ENCODE data around the gene ASIC2.

The ASIC2 gene

DNA sequence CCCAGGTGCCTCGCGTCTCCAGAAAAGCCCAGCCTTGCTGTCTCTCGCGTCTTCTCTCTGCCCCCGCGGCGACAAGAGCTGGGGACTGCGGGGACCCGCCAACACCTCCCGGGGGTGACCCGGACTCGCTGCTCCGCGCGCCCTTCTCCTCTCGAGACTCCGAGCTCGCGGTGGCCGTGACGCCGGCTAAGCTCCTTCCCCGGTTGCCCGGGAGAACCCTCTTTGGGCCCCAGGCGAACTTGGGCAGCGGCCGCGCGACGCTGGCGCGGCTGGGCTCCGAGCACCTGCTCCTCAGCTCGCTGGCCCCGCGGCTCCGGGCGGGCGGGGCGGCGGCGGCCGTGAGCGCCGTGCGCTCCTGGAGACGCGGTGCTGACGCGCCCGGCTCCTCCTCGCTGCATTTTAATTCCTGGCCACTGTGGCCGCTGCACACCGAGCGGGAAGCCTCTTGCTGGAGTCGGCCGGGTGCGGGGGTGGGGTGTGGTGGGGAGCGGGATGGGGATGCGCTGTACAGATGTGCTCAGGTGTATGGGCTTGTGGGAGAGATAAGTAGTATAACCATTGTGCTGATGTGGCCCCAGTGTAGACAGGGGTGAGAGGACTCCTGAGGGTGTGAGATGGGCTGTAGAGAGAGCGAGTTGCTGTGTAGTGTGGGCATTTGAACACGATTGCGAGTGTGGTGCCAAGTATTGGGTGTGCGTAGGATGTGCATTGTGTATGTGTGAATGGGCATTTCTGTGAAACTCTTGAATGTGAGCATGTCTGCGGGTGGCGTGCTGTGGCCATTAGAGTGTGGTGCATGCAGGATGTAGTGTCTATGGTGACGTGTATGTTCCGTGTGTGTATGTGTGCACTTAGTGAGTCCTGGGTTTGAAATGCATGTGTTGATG lies at the start of gene ASIC2:
Gene ASIC2, minus strand, starts transcription at position 315 of the 887 bp plus-strand sequence.
- peak; percentile 10 for DNase-seq (ENCODE audit: low read depth, low spot score)
- H3K27ac ChIP-seq = no peak within 1 kb of the TSS

DNA sequence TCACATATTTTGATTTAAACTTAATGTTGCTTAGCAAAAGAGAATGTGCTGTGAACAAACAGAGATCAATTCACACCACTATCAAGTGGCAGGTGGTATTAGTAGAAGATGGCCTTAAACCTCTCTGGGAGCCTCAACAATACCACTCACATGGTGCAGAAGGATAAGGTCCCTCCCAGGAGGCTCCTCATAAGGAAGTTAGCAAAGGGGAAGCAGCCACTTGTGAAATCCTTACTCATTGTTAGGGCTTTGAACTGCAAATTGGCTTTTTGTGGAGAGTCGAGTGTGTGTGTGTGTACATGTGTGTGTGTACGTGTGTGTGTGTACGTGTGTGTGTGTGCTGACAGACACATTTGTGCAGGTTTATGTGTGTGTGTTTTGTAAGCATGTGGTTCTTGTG lies 48.9 kb upstream of the ASIC2 start:
- H3K27ac ChIP-seq = no peak overlapping the region

DNA sequence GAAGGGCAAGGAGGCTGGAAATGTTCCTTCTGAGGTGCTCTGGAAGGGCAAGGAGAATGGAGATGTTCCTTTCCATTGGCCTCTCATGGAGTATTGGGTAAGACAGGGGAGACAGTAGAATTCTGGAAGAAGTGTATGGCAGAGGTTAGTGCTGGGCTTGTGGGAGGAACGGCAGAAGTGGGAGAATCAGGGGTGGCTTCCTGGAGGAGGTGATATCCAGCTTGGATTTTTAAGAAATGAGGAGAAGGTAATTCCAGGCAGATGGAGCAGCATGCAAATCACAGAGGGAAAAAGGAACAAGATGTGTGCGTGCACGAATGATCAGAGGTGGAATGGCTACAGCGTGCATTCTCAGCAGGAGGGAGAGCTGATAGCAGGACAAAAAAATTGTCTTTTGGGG lies 45.1 kb upstream of the ASIC2 start:
- no peak for DNase-seq (ENCODE audit: low read depth, low spot score)
- H3K27ac ChIP-seq = no peak overlapping the region

More for the DNA sequence above, 48.9 kb upstream of the ASIC2 start:
- DNase-seq (ENCODE audit: low read depth, low spot score) = no peak

GRCh38 chr17:33335491-33336173 lies 42.5 kb upstream of the ASIC2 start:
- H3K27ac ChIP-seq = no peak overlapping the region

DNA sequence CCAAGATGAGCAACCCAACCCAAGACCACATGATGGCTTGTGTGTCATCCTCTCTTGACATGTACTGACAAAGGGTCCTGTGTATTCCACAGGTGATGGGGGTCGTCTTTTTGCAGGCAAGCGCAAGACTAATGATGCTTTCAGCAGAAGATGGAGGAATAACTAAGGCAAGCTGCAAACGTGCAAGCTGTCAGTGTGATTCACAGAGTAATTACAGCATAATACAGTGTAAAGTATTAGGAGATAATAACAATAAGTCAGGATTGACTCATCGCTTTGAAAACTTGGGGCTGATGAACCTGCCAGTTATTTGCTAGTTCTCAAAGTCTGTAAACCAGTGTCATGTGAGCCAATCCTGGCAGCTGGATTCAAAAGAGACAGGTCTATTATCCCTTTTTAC lies 41.6 kb upstream of the ASIC2 start:
- no peak for DNase-seq (ENCODE audit: low read depth, low spot score)
- H3K27ac ChIP-seq = no peak overlapping the region

More at GRCh38 chr17:33335491-33336173, 42.5 kb upstream of the ASIC2 start:
- DNase-seq (ENCODE audit: low read depth, low spot score) = no peak

- DNase-seq (ENCODE audit: low read depth, low spot score) = no peak
- no peak overlapping the region for H3K27ac ChIP-seq
These were observed 37.8 kb upstream of the ASIC2 start for GRCh38 chr17:33330877-33331276.

DNA sequence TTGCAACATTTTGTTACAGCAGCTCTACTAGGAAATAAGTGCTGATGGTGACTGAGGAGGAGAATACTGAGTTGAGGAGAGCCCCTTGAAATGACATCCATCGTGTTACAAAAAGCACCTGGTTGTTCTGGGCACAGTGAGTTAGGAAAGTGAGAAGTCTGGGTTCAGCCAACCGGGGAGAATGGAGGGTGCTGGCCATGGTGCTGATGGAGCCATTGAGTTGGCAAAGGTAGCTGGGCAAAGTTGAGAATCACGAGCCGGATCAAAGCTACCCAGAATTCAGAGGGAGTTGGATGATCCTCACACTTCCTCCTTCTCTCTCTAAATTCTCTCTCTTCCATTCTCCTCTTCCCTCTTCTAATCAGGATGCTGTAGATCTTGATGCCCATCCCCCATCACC lies 35.0 kb upstream of the ASIC2 start:
- H3K27ac ChIP-seq = no peak overlapping the region
- no peak for DNase-seq (ENCODE audit: low read depth, low spot score)

DNA sequence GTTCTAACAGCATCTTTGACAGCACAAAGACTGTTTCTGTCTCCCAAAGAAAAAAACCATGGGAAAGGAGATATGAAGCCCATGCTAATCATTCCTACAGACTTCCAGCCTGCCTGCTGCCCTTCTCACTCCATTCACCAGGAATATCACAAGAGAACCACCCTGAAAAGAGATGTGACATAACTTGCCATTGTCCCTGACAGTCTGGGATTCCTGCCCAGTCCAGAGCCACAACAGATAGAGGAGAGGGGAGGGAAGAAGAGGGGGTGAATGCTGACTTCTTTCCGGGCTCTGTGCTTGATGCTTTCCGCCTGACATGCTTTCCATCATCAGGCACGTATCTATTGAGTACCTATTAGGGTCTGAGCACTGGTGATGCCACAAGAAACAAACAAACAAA lies 31.6 kb upstream of the ASIC2 start:
- no peak for DNase-seq (ENCODE audit: low read depth, low spot score)

GRCh38 chr17:33322063-33322462 lies 29.0 kb upstream of the ASIC2 start:
- no peak for DNase-seq (ENCODE audit: low read depth, low spot score)
- H3K27ac ChIP-seq = no peak overlapping the region

More for the DNA sequence above, 31.6 kb upstream of the ASIC2 start:
- H3K27ac ChIP-seq = no peak overlapping the region

GRCh38 chr17:33318241-33318640 lies 25.1 kb upstream of the ASIC2 start:
- no peak for DNase-seq (ENCODE audit: low read depth, low spot score)
- H3K27ac ChIP-seq = no peak overlapping the region

- H3K27ac ChIP-seq = no peak overlapping the region
- DNase-seq (ENCODE audit: low read depth, low spot score) = no peak
These were observed 23.7 kb upstream of the ASIC2 start for GRCh38 chr17:33316746-33317145.

DNA sequence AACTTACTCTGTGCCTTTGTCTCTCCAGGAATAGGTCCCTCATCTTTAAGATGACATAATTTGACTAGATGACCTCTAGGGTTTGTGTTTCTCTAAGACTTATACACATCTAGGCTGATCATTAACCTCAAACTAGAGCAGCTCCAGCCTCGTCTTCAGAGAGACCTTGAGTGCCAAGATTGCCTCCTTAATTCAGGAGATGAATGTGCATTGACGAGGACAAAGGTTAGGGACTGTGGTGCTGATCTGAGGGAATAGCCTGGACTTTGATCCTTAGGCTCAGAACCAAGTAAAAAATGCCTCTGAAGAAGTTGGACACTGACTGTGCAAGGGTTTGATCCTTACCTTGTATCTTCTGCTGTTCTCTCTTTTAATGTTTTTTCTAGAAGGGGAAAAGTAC lies 17.2 kb upstream of the ASIC2 start:
- no peak overlapping the region for H3K27ac ChIP-seq
- DNase-seq (ENCODE audit: low read depth, low spot score) = no peak

DNA sequence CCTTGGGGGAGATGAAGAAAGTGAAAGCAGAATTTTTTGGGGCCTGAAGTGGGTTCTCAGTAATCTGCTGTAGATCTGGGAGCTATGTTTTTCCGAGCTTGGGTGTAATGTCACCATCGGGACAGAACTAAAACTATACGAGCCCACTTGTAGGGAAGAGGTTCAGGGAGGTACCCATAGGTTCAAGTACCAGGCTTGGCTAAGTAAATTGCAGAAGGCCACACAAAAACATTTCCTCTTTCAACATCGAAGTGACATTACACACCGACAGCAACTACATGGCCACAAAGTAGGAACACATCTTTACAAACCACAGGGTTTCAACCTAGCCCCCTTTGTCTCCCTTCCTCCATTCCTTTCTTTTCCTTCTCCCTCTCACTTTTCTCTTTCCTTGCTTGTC lies 10.2 kb upstream of the ASIC2 start:
- no peak overlapping the region for H3K27ac ChIP-seq
- DNase-seq (ENCODE audit: low read depth, low spot score) = no peak

DNA sequence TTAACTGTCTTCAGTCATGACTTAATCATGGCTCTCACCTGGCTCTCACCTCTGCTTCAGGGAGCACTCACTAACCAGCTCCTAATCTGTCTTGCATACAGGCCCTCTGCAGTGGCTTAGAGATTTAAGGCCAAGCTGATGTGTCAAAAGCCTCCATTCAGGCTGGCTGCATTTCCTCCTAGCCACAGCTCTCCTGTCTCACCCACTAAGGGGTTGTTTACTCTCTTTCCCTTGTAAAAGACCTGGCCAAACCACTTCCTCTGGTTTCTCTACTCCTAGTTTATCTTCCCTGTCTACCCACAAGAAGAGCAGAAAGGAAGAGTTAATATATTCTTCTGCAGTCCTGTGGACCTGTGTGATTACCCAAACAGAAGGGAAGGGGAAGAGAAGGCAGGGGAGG lies 9.3 kb upstream of the ASIC2 start:
- peak; percentile 36 for DNase-seq (ENCODE audit: low read depth, low spot score)
- no peak overlapping the region for H3K27ac ChIP-seq

DNA sequence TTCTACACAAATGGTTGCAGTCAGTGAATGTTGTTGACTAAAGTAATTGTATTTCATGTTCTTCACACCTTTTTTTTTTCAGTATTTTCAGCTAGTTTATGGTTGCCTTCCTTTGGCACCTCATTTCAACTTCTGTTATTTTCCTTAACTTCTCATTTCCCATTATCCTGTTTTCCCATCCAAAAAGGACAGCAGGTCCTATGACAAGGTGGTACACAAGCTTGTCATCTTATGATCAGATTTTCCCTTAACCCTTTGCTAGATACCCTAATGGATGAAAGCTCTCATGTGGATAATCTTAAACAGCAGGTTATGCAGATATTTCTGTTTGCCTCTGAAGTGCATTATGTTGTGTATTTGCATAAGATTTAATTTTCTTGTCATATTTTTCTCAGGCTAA lies 7.1 kb upstream of the ASIC2 start:
- no peak overlapping the region for H3K27ac ChIP-seq
- no peak for DNase-seq (ENCODE audit: low read depth, low spot score)

GRCh38 chr17:33299115-33299514 lies 6.0 kb upstream of the ASIC2 start:
- H3K27ac ChIP-seq = no peak overlapping the region
- no peak for DNase-seq (ENCODE audit: low read depth, low spot score)

GRCh38 chr17:33297643-33298042 lies 4.5 kb upstream of the ASIC2 start:
- DNase-seq (ENCODE audit: low read depth, low spot score) = no peak
- H3K27ac ChIP-seq = no peak overlapping the region

- H3K27ac ChIP-seq = no peak overlapping the region
These were observed 1.9 kb upstream of the ASIC2 start for GRCh38 chr17:33294994-33295393.

GRCh38 chr17:33292201-33292980 lies 704 bp downstream of the ASIC2 start:
- DNase-seq (ENCODE audit: low read depth, low spot score) = no peak
- no peak overlapping the region for H3K27ac ChIP-seq

More at GRCh38 chr17:33294994-33295393, 1.9 kb upstream of the ASIC2 start:
- DNase-seq (ENCODE audit: low read depth, low spot score) = no peak

DNA sequence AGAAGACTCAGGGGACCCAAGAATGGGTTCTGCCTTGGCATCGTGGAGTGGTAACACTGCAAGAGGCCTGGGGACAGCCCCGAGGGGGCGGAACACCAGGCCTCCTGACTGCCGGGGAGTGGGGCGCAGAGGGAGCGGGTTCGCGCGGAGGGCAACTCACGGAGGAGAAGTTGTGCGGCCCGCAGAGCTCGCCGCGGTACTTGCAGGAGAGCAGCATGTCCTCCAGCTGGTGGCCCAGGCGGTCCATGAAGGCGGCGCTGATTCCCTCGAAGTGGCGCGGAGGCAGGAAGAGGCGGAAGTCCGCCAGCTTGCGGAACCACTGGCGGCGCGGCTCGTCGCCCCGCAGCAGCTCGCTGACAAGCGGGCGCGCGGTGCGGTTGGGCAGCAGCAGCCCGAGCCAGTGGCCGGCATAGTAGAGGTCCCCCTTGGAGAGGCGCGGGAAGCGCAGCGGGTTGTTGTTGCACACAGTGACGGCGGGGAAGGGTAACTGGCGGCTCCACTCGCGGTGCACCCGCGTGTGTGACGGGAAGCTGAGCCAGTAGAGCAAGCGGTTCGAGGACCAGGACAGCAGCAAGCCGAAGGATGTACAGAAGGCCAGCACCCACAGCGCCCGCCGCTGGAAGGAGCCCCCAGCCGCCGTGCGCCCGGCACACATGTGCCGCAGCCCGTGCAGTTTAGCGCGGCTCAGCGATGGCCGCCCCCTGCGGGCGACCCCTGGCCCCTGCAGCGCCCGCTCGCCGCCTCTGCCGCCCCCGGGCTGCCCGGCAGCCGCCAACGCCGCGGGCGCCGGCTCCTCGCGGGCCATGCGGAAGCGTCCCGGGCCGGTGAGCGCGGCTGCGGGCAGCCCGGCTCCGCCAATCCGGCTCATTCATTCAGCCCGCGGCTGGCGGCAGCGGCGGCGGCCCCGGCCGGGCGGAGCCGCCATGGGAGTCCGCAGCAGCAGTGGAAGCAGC lies 1.6 kb downstream of the ASIC2 start:
- DNase-seq (ENCODE audit: low read depth, low spot score) = no peak

More for the DNA sequence above, 1.6 kb downstream of the ASIC2 start:
- no peak overlapping the region for H3K27ac ChIP-seq

Data from epithelial cell of prostate (primary cell).